Dedifferentiated amniotic fluid mesenchymal stem cell (primary cell): ENCODE results near the gene CKAP4.

Source experiments
- DNase-seq: peaks from one replicate; pipeline ENCODE4 v3.0.0-alpha.2; 2016; ENCODE audit errors: extremely low spot score

The CKAP4 gene

DNA sequence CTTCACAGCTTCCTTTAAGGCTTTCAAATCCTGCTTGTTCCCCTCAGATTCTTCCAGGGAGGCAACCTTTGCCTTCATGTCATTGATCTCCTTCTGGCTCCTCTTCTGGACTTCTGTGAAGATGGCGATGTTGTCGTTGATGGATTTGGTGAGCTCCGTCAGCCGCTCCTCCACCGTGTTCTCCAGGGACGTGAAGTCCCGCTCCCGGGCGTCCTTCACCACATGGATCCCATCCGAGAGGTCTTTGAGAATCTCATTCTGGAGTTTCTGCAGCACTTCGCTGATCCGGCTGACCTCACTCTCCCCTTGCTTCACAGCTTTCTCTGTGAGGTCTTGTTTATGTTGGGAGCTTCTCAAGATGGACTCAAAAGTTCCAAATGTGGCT lies 7.9 kb downstream of the CKAP4 start:
- DNase-seq = no peak

DNA sequence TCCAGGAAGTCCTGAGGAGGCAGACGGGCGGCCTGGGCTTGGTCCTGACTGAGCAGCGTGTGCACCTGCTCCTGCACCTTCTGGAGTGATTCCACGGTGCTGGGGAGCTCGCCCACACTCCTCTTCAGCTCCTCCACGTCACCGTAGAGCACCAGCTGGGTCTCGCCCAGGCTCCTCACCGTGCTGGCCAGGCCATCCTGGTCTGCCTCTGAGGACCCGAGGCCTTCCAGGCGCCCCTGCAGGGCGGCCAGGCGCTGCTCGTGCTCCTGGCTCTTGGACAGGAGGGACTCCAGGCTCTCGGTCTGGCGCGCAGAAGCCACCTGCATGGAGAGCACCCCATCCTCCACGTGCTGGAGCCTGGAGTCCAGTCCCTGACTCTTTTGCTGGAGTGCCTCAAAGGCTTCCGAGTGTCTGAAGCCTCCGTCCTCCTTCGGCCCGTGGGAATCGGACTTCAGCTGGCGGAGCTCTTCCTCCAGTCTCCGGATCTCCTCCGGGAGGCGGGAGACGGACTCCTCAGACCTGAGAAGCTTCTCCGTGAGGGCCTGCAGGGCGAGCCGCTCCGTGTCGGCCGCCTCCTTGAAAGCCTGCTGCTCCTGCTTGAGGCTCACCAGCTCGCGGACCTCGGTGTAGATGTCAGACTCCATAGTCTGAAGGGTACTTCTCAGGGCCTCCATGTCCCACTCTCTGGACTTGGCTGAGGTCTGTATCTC lies 8.4 kb downstream of the CKAP4 start:
- no peak for DNase-seq

DNA sequence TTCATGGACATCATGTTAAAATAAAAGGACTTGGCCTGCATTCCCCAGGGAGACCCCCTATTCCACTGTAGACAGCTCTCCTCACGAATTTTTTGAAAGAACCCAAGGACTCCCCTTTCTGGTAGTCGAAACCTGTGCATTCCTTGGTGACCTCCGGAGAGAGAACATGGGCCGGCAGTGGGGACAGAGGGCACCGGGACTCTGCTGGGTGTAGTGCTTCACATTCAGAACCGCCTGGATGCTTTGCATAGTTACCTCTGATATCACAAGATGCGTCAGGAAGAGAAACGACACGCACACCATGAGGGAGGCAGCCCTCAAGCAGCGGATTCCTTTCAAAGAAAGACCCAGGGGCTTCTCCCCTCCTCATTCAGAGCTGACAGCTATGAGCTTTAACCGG lies 9.7 kb downstream of the CKAP4 start:
- no peak for DNase-seq

DNA sequence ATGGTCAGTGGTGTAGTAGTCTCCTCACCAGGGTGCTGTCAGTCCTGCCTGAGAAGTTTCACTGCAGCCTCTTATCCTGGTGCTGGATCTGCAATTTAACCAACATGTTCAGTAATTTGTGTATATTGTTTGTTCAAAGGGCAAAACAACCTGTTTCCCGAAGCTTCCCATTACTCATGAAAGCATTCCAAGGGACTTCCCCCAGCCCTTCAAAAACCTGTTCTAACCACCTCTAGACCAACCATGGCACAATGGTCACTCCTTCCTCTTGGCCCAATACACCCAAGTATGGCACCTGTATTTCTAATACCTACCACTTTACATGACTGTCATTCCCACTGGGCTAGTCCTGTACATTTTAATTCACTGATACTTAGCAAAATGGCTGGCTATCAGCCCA lies 12.1 kb downstream of the CKAP4 start:
- DNase-seq = no peak

DNA sequence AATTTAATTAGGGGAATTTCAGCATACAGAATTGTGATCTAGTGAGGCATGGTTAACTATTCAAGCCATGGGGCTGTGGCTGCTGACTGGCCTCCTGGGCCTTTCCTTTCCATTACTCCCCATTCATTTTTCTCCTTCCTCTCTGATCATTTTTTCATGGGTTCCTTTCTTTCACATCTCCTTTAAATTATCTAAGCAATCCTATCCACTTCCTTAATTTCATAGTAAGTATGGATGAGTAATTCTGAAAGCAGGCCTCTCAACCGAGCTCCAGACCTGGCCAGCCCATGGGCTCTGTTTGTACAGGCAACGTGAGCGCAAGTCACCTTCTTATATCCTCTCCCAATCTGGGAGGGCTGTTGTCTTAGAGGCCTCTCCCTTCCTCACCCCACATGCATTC lies 13.4 kb downstream of the CKAP4 start:
- no peak for DNase-seq

DNA sequence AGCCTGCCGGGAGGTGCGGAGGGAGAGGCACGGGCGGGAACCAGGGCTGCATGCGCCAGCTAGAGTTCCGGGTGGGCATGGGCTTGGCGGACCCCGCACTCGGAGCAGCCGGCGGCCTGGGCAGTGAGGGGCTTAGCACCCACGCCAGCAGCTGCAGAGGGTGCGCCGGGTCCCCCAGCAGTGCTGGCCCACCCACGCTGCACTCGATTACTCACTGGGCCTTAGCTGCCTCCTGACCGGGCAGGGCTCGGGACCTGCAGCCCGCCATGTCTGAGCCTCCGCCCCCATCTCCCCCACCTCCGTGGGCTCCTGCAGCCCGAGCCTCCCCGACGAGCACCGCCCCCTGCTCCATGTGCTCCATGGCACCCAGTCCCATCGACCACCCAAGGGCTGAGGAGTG lies 14.8 kb downstream of the CKAP4 start:
- no peak for DNase-seq

DNA sequence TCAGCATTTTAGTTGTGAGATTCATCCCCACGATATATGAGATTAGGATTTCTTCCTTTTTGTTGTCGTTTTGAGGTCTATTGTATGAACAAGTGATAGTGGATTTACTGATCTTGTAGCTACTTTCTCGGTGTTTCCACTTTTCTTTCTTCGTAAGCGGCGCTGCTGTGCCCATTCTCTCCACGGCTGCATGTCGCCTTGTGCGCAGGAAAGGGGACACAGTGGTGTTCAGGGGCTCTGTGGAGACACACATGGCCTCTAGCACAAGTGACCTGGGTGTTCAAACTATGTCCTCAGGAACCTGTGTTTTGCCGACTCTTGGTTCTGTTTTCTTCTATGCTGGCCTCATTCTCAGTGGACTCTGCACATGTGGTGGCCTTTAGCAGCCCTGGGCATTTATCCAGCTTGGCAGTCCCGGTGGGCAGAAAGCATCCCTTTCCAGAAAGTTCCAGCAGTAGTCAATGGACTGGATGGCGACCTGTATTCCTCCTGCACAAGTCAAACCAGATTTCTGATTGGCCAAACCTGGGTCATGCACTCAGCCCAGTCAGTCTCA lies 18.7 kb downstream of the CKAP4 start:
- DNase-seq = peak; percentile 9

DNA sequence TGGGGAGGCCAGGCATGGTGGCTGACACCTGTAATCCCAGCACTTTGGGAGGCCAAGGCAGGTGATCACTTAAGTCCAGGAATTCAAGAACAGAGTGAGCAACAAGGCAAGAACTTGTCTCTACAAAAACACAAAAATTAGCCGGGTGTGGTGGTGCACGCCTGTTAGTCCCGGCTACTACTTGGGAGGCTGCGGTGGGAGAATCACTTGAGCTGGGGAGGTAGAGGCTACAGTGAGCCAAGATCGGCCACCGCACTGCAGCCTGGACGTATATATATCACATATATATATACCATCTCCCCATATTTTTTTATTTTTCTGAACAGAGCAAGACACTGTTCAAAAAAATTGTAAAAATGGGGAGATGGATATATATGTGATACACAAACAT lies 19.5 kb downstream of the CKAP4 start:
- no peak for DNase-seq

DNA sequence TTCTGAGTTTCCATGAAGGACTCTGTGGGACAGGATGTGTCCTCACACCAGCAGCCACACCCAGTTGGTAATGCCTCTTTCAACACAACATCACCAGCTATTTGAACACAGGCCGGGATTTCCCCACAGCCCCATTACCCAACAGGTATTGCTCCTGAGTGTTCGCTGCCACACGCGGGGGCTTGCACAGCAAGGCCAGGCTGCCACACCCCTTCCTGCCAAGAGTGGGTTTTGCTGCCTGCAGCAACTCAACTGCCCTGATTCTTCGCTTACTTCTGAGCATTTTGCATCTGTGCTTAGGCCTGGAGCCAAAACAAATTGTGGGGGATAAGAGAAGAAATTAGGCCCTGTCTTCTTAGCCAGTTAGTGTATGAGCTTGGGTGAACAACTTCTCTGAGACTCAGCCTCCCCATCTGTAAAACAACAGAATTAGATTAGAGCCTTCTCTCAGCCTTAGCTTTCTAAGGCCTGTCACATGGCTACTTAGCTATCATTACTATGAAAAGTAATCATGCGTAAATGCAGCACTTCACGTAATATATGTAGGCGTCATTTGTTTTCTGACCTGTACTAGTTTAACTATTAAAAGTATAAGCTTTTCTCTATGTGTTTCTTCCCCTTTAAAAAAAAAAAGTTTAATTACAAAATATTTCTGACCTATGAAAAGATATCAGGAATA lies 20.0 kb downstream of the CKAP4 start:
- peak; percentile 13 for DNase-seq

DNA sequence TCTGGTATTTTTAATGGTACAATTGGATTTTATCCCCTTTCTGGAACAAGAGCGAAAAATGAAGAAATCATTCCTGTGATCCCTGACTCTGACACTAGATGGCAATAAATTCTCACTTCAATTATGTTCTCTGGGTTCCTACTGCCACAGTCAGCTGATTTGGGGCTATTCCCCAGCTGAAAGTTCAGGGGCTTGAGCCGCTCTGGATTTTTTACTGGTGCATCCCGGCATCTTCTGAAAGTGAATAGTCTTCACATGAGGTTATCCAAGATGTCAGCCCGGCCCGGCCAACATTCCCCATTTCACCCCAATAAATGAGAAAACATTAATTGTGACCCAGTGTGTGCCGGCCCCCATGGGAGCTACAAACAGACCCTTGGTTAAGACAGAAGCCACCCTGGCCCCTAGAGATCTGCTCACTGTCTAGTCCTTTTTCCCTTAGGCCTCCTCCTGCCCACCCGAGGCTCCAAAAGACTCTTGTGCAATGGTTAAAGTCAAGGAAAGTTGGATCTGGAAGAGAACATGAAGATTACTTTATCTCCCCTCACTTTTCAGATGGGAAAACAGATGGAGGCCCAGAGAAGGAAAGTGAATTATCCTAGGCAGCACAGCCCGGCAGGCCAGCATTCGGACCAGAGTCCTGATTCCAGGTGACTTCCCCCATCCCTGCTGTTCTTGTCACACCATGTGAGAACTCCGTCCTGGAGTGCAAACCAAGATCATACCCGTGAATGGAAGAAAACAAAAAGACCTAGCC lies 20.8 kb downstream of the CKAP4 start:
- peak; percentile 79 for DNase-seq

DNA sequence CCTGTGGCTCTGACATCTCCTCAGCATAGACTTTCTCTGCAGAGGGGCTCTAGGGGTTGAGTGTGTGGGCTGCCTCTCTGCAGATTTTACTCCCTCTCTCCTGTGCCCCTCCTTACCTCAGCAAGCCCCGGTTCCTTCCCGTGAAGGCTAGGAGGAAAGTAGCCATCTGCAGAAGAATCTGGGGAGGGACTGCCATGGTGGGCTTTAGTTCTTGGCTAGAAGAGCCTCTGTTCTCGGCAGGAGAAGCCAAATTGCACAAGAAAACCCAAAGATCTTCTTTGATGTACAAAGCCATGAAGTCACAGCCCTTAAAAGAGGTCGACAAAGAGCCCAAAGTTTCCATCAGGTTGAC lies 23.5 kb downstream of the CKAP4 start:
- no peak for DNase-seq

DNA sequence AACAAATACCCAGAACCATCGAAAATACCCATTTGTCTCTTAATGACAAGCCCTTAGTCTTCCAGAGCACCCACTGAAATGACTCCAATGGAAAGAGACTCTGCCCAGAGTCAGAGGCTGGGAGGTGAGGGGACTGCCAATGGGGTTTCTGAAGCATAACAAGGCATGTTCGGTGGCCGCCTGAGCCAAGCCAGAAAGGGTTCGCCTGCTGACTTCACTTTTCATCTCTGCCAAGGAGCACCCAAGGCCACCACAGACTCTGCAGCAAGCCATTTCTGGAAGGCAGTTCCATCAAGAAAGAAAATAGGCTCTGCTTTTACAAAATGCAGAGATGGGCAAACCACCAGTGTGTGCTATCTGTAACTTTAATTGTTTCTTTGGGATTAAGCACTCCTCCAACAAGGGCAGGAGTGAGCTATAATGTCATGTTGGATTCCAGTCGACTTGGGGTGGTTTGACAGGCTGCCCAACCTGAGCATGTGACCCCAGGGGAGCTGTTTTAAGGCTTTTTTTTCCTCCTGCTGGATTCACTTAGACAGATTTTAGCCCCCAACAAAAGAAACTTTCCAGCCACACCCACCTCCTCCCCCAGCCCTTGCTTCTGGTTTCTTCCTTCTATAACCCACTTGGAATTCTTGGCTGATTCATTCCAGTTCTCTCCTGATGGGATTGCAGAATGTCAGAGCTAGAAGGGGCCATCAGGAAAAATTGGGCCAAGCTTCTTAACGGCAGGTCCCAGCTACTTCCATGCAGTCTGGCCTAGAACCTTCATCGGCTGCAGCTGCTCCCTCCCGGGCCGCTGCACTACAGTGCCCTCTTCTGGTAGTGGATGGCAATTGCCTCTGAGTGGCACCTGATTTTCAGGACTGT lies 24.1 kb downstream of the CKAP4 start:
- DNase-seq = peak; percentile 35

DNA sequence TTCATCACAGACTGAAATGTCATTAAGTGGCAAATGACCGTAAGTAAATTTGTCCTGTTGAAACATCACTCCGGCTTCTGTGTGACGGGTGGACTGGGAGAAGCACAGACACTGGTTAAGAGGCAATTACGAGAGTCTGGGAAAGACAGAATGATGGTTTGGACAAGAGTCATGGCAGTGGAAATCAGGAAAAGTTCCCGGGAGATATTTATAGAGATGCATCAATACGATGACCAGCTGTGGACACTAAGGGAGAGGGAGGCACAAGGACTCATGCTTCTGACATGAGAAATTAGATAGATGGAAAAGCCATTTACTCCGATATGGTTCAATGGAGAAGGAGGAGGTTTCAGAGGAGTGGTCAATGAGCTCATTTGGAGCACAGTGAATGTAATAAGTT lies 27.3 kb downstream of the CKAP4 start:
- DNase-seq = no peak

DNA sequence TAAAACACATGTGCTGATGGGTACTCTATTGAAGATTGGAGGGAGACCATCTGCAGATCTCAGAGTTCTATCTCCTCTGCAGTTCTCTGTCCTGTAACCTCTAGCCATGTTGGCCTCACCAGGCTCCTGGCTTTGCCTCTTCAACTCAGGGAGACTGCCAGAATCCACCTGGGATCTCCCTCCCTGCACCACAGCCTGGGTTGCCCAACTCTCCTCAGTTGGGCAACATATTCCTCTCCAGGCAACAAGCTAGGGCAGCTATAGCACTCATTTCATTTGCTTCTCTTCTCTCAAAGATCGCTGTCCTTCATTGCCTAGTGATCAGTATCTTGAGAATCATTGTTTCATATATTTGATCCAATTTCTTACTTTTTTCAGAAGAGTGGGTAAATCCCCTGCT lies 28.8 kb downstream of the CKAP4 start:
- no peak for DNase-seq

DNA sequence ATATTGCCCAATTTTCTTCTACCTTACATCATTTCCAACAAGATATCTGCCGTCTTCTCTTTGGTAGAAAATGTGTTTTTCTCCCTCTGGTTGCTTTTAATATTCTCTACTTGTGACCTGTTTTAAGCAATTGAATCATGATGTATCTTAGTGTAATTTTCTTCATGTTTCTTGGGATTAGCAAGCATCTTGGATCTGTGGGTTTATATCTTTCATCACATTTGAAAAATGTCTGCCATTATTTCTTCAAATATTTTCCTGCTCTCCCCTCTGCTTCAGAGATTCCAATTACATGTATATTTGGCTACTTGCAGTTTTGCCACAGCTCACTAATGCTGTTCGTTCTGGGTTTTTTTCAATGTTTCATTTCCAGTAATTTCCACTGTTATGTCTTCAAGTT lies 30.1 kb downstream of the CKAP4 start:
- no peak for DNase-seq

DNA sequence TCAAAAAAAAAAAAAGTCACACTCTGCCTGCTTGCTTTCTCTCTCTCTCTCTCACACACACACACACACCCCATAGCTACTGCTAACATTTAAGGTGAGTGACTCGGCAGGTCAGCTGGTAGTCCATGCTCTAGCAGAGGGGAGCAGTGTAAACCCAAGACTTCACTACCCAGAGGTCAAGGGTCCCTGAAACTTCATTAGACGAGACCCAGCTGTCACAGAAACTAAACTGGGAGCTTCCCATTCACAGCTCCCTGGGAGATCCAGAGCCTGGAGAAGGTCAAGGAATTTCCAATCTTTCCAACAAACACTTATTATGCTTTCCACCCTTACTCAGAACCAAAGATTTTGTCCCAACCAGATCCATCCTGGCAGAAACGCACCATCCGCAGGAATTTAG lies 33.2 kb downstream of the CKAP4 start:
- no peak for DNase-seq

DNA sequence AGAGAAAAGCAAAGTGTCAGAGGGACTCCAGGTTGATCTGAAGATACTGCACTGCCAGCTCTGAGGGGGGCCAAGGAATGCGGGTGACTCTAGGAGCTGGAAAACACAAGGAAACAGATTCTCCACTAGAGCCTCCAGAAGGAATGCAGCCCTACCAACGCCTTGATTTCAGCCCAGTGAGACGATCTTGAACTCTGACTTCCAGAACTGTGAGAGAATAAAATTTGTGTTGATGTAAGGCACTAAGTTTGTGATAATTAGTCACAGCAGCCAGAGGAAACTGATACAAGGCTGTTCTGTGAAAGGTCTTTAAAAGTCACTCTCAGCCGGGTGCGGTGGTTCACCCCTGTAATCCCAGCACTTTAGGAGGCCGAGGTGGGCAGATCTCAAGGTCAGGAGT lies 34.2 kb downstream of the CKAP4 start:
- no peak for DNase-seq

DNA sequence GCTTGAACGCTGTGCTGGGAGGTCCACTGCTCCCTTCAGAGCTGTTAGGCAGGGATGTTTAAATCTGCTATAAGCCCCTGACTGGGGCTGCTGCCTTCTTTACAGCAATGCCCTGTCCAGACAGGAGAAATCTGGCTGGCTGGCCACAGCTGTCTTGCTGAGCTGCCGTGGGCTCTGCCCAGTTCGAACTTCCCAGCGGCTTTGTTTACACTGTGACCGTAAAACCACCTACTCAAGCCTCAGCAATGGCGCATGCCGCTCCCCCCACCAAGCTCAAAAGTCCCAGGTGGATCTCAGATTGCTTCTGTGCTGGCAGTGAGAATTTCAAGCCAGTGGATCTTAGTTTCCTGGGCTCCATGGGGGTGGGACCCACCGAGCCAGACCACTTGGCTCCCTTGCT lies 35.8 kb downstream of the CKAP4 start:
- no peak for DNase-seq

DNA sequence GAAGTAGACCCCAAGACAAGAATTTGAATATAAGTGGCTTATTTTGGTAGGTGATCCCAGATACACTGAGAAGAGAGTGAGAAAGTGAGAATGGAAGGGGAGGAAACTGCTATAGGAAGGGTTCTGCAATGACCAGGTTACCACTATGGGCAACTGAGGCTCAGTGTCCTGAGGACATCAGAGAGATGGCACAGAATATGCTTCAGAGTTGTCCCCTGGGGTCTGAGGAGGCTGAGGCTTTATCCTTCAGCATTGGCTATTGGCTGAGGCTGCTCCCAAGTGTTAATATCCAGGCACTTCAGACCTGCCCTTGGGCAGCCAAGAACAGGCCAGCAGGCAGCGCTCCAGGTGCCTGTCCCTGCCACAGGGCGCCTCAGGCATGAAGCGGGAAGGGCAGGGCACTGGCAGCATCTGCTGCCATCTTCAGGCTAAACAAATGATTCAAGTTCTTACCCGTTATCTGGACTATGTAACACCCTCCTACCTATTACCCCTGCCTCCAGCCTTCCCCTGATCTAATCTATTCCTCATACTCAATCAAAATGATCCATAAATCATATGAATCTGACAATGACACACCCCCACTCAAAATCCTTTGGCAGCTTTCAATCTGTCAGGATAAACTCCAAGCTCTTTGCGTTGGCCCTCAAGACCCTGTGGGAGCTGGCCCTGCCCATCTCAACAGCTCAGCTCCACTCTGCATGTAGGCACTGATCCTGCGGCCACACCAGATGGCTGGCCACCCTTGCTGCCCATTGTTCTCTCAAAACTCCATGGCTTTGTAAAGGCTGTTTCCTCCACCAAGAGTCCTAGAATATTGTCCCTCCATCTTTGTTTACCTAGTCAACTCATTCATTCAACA lies 42.4 kb downstream of the CKAP4 start:
- no peak for DNase-seq

DNA sequence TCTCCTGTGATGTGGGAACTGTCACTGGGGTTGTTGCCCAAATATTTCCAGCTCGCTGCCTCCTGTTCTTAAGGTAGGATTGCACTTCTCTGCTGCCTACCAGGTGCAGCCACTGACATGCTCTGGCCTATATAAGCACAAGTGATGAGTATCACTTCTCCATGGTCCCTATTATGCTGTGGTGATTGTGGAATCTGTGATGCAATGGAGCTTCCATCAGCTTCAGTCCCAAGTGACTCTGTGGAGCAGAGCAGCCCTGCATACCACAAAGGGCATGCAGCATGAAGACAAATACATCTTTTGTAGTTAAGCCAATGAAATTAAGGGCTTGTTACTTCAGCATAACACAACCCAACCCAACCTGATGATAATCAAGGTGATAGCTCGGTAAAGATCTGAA lies 43.5 kb downstream of the CKAP4 start:
- no peak for DNase-seq
